Parathyroid adenoma (tissue), 2 donors: ENCODE results near the gene PNKP.

Experiments used
- H2AFZ ChIP-seq: fragments of 300-600 bp; sonication (generic); one replicate; pipeline ENCODE4 v1.7.0; 2017; ENCODE audit warnings: antibody characterized with exemption, mild to moderate bottlenecking
- H3K27ac ChIP-seq: fragments of 300-600 bp; sonication (generic); one replicate; pipeline ENCODE4 v1.7.0; 2017
- H3K27me3 ChIP-seq: fragments of 300-600 bp; sonication (generic); one replicate; pipeline ENCODE4 v1.7.0; 2017; ENCODE audit warnings: low read length; ENCODE audit not compliant: control insufficient read depth, insufficient read depth
- H3K36me3 ChIP-seq: fragments of 300-600 bp; sonication (generic); one replicate; pipeline ENCODE4 v1.7.0; 2017; ENCODE audit warnings: low read length; ENCODE audit not compliant: control insufficient read depth, insufficient read depth
- H3K4me1 ChIP-seq: fragments of 300-600 bp; sonication (generic); one replicate; pipeline ENCODE4 v1.7.0; 2017; ENCODE audit warnings: control low read depth
- H3K4me2 ChIP-seq: fragments of 300-600 bp; sonication (generic); one replicate; pipeline ENCODE4 v1.7.0; 2017; ENCODE audit warnings: low read length
- H3K4me3 ChIP-seq: fragments of 300-600 bp; sonication (generic); one replicate; pipeline ENCODE4 v1.7.0; 2017; ENCODE audit warnings: low read depth, low read length
- H3K79me2 ChIP-seq: fragments of 300-600 bp; sonication (generic); one replicate; pipeline ENCODE4 v1.7.0; 2017; ENCODE audit warnings: control low read depth
- H3K9ac ChIP-seq: fragments of 300-600 bp; sonication (generic); one replicate; pipeline ENCODE4 v1.7.0; 2017; ENCODE audit warnings: mild to moderate bottlenecking
- H3K9me3 ChIP-seq: fragments of 300-600 bp; sonication (generic); one replicate; pipeline ENCODE4 v1.7.0; 2017; ENCODE audit warnings: low read length; ENCODE audit not compliant: control insufficient read depth
- CTCF ChIP-seq: fragments of 300-600 bp; sonication (generic); IDR thresholded peaks from one replicate; pipeline ENCODE4 v1.7.0; 2017; ENCODE audit warnings: antibody characterized with exemption, mild to moderate bottlenecking
- donor health status: primary hyperparathyroidism.

The PNKP gene

GRCh38 chr19:49906879-49907564 is 39.6 kb upstream of the PNKP start:
- TF ChIP-seq CTCF, result no peak
- Histone ChIP-seq H3K36me3 (no peaks in the 10 kb centered on the region), H3K9me3 (no peaks in the 10 kb centered on the region), H3K4me3 (no peak overlapping the region), H2AFZ (no peak overlapping the region), H3K4me1 (no peaks in the 10 kb centered on the region), H3K9ac (no peak overlapping the region), H3K79me2 (peaks cover 4% of the 10 kb centered on the region), H3K27me3 (no peaks in the 10 kb centered on the region), H3K27ac (no peak overlapping the region), H3K4me2 (no peak overlapping the region)

GRCh38 chr19:49904136-49904535 is 36.8 kb upstream of the PNKP start:
- H3K27me3 ChIP-seq, result no peaks in the 10 kb centered on the region
- no peaks in the 10 kb centered on the region for H3K9me3 ChIP-seq
- H3K36me3 ChIP-seq, result no peaks in the 10 kb centered on the region
- H3K4me1 ChIP-seq, result no peaks in the 10 kb centered on the region
- H3K4me2 ChIP-seq, result no peak overlapping the region
- no peak overlapping the region for H3K9ac ChIP-seq
- H2AFZ ChIP-seq, result no peak overlapping the region
- H3K79me2 ChIP-seq, result peaks cover 4% of the 10 kb centered on the region
- H3K27ac ChIP-seq, result no peak overlapping the region
- no peak for TF ChIP-seq CTCF
- H3K4me3 ChIP-seq, result no peak overlapping the region

- Histone ChIP-seq H3K27me3 (no peaks in the 10 kb centered on the region), H3K4me1 (no peaks in the 10 kb centered on the region), H3K4me3 (no peak within 1 kb of the TSS), H3K9ac (no peak within 1 kb of the TSS), H3K4me2 (no peak within 1 kb of the TSS), H3K9me3 (no peaks in the 10 kb centered on the region), H3K79me2 (no peaks in the 10 kb centered on the region), H2AFZ (peak within 1 kb of the TSS; percentile 28), H3K36me3 (no peaks in the 10 kb centered on the region), H3K27ac (no peak within 1 kb of the TSS)
- no peak for TF ChIP-seq CTCF
Measured at GRCh38 chr19:49896863-49897621, 29.7 kb upstream of the PNKP start, which contains the start of gene IL4I1. Gene IL4I1, minus strand, starts transcription at chr19:49896887. Its CDS starts 727 bp downstream, at chr19:49896160.

GRCh38 chr19:49895566-49896297 is 28.4 kb upstream of the PNKP start:
- Histone ChIP-seq H3K9me3 (no peaks in the 10 kb centered on the region), H3K4me3 (no peak overlapping the region), H3K79me2 (no peaks in the 10 kb centered on the region), H3K27ac (no peak overlapping the region), H3K4me2 (no peak overlapping the region), H3K36me3 (no peaks in the 10 kb centered on the region), H3K9ac (no peak overlapping the region), H3K4me1 (no peaks in the 10 kb centered on the region), H3K27me3 (no peaks in the 10 kb centered on the region), H2AFZ (no peak overlapping the region)
- no peak for TF ChIP-seq CTCF
